Pancreas (tissue), 10 donors: ENCODE measurements around the gene RRP36. TPM values are rescaled to one million over a fixed set of nuclear protein-coding genes. Genes with fewer than 3 reads are reported as not detected.

ENCODE experiments used
- ATAC-seq, 4 donors: fragments of 200-7000 bp; cut with Tn5 transposase; one replicate each; pipeline versions ENCODE4 v1.8.0 to v1.9.1; 2020; ENCODE audit warnings: mild to moderate bottlenecking in 4 of 4, moderate library complexity in 4 of 4
- DNase-seq, 6 donors: peaks; one replicate each; pipeline ENCODE4 v3.0.0-alpha.2; 2020
- FAIRE-seq: peaks from 2 replicates; lab custom pipeline; 2012; peaks lifted over from hg19 to GRCh38; lab: Jason Lieb, UNC
- H3K27ac ChIP-seq, 4 donors: fragments of 200-600 bp; sonication (generic); 1 replicate in 3 of 4; 2 replicates in 1 of 4; pipeline versions ENCODE4 v1.5.0 to v1.8.0; 2020
- H3K27me3 ChIP-seq, 4 donors: fragments of 200-600 bp; one replicate each; pipeline ENCODE4 v1.8.0; 2021
- H3K36me3 ChIP-seq, 3 donors: fragments of 200-600 bp; sonication (generic) in 1 of 3; one replicate each; pipeline versions ENCODE4 v1.5.0 to v1.8.0; 2020 to 2021
- H3K4me1 ChIP-seq, 3 donors: fragments of 200-600 bp; one replicate each; pipeline ENCODE4 v1.8.0; 2021
- H3K4me3 ChIP-seq, 4 donors: fragments of 200-600 bp; sonication (generic) in 2 of 4; one replicate each; pipeline versions ENCODE4 v1.5.0 to v1.8.0; 2020 to 2021
- H3K9me3 ChIP-seq, 4 donors: fragments of 200-600 bp; one replicate each; pipeline ENCODE4 v1.8.0; 2021
- WGBS, 2 donors: extraction: QIAGEN DNeasy Blood & Tissue Kit; methylation state at CpG; one replicate each; pipeline ENCODE4 v1.1.7; 2013; 5-methylcytosine and 5-hydroxymethylcytosine counted together
- intact Hi-C, 3 donors: fragments of 100-400 bp; cut with DNase I; formaldehyde crosslinking; loops; one replicate each; pipeline versions ENCODE4 v1.11.1 to v1.14.2; 2022
- polyA plus RNA-seq, 2 donors: library from polyadenylated mRNA; stranded (reverse); fragments of 200-250 nt; gene quantifications; one replicate each; pipeline ENCODE4 v1.2.3, GENCODE V29; 2013
- total RNA-seq, 6 donors: library from RNA; stranded (reverse); fragmentation: NEBNext Ultra II Directional in 4 of 6; extraction: Animal tissue kit (Norgen Biotek cat#: 25700) in 4 of 6; gene quantifications; one replicate each; pipeline versions ENCODE4 v1.2.1 to v1.2.4, GENCODE V29; 2021 to 2023
- TF ChIP-seq, protein P1 (sequence below), 4 donors: fragments of 200-600 bp; sonication (generic) in 3 of 4; IDR thresholded peaks; one replicate each; pipeline versions ENCODE4 v1.5.0 to v1.8.0; 2021; ENCODE audit warnings: antibody characterized with exemption in 4 of 4
- donor health status: healthy with polysubstance abuse.
- donor health status: DM: no; HTN: no; CAD: no; lungs with moderate emphysema.
- donor health status: DM: no; HTN: no; CAD: no.
- donor health status: control.
- donor health status: control.
- donor health status: Bipolar disorder and iron deficiency.
- donor health status: DM: yes; HTN: yes; CAD: no.
- donor health status: DM: no; HTN: no; CAD: no.
- donor health status: DM: no; HTN: no; CAD: no.
- donor health status: DM: yes; HTN: yes; CAD: no.

Gene RRP36
- total and polyA plus RNA-seq, 8 donors: 13.2 to 32.9 (median 22.3) TPM

DNA sequence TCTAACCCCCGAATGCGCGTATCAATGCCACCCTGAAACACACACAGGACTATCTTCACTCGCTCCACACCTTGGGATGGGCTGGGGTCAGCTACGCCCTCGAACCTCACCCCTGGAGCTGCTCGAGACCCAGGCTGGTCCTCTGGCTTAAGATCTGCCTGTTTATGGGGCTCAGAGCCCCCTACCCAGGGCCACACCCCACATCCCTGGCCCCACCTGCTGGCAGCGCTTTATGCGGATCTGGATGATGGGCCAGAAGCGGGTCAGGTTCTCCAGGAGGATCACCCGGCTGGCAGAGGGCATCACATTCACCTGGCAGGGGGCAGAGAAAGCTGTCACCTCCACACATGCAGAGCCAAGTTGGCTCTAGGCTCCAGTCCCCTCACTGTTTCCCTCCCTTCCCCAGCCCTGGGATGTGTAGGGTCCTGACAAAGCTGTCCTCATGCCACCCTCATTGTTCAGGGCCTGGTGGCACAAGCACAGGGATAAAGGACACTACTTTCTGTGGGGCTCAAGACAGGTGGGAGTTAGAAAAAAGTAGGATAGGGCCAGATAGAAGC, 24.0 kb downstream of the RRP36 start:
- TF ChIP-seq, protein P1, sequence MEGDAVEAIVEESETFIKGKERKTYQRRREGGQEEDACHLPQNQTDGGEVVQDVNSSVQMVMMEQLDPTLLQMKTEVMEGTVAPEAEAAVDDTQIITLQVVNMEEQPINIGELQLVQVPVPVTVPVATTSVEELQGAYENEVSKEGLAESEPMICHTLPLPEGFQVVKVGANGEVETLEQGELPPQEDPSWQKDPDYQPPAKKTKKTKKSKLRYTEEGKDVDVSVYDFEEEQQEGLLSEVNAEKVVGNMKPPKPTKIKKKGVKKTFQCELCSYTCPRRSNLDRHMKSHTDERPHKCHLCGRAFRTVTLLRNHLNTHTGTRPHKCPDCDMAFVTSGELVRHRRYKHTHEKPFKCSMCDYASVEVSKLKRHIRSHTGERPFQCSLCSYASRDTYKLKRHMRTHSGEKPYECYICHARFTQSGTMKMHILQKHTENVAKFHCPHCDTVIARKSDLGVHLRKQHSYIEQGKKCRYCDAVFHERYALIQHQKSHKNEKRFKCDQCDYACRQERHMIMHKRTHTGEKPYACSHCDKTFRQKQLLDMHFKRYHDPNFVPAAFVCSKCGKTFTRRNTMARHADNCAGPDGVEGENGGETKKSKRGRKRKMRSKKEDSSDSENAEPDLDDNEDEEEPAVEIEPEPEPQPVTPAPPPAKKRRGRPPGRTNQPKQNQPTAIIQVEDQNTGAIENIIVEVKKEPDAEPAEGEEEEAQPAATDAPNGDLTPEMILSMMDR (IDR thresholded peaks at IDR 0.05): no peak
- FAIRE-seq: no peak
- no peak overlapping the region for H3K27ac ChIP-seq
- 92 to 94% methylated on average over 11 of the region's 11 CpGs for WGBS, 2 donors
- no peaks in the 10 kb centered on the region for H3K27me3 ChIP-seq
- no peak for DNase-seq
- no peak for ATAC-seq
- no peak overlapping the region for H3K4me3 ChIP-seq
- H3K4me1 ChIP-seq: no peaks in the 10 kb centered on the region
- H3K36me3 ChIP-seq: peaks cover 0 to 41% (median 3%) of the 10 kb centered on the region in 3 donors
- no peaks in the 10 kb centered on the region for H3K9me3 ChIP-seq
- intact Hi-C loops: no loop called here

DNA sequence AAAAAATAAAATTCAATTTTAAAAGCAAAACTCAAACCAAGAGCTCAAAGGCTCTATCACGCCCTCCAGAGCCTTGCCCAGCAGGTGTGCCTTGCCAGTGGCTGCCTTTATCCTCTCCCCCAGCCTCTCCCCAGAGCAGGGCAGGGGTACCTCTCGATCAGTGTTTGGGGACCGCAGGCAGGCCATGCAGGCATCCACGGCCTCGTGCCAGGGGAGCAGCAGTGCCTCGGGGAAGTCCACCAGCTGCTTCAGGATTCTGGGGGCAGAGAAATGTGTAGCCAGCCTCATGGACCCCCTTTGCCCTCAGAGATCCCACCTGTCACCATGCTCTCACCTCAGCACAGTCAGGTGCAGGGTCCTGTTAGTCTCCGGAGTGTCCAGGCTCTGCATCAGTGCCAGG, 26.6 kb downstream of the RRP36 start:
- H3K4me1 ChIP-seq: peaks cover 0 to 7% (median 4%) of the 10 kb centered on the region in 3 donors
- intact Hi-C loops: no loop called here
- peaks cover 0 to 34% (median 3%) of the 10 kb centered on the region in 3 donors for H3K36me3 ChIP-seq

DNA sequence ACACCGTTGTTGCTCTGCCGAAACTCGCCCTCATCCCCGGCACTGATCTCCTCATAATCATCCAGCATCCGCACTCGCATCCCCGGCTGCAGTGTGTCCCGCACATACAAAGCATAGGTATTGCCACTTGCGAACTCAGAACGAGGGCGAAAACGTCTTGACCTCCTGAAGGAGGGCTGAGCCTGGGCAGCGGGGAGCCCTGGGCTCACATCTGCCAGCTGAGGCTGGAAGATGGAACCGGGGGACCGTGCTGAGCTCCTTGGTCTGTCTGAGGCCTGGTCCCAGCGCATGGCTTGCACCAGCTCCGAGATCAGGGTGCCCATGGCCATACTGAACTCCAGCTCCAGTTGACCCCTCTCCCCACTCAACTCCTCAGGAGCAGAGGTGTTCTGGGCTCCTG, 29.6 kb downstream of the RRP36 start:
- Histone ChIP-seq H3K36me3 (peaks cover 0 to 34% (median 0%) of the 10 kb centered on the region in 3 donors), H3K4me1 (peaks cover 0 to 12% (median 4%) of the 10 kb centered on the region in 3 donors), H3K4me3 (no peak overlapping the region), H3K9me3 (no peaks in the 10 kb centered on the region), H3K27ac (no peak overlapping the region), H3K27me3 (no peaks in the 10 kb centered on the region)
- no peak for FAIRE-seq
- TF ChIP-seq, protein P1 (IDR thresholded peaks at IDR 0.05): no peak
- intact Hi-C loops: no loop called here
- no peak for DNase-seq
- WGBS, 2 donors: 92 to 94% methylated on average over 17 of the region's 17 CpGs
- no peak for ATAC-seq

More for the DNA sequence above, 26.6 kb downstream of the RRP36 start:
- TF ChIP-seq, protein P1 (IDR thresholded peaks at IDR 0.05): no peak
- H3K27ac ChIP-seq: no peak overlapping the region
- no peaks in the 10 kb centered on the region for H3K9me3 ChIP-seq
- no peak overlapping the region for H3K4me3 ChIP-seq
- no peak for FAIRE-seq
- no peak for DNase-seq
- ATAC-seq: no peak
- 88 to 93% methylated on average over 7 of the region's 7 CpGs for WGBS, 2 donors
- H3K27me3 ChIP-seq: no peaks in the 10 kb centered on the region

DNA sequence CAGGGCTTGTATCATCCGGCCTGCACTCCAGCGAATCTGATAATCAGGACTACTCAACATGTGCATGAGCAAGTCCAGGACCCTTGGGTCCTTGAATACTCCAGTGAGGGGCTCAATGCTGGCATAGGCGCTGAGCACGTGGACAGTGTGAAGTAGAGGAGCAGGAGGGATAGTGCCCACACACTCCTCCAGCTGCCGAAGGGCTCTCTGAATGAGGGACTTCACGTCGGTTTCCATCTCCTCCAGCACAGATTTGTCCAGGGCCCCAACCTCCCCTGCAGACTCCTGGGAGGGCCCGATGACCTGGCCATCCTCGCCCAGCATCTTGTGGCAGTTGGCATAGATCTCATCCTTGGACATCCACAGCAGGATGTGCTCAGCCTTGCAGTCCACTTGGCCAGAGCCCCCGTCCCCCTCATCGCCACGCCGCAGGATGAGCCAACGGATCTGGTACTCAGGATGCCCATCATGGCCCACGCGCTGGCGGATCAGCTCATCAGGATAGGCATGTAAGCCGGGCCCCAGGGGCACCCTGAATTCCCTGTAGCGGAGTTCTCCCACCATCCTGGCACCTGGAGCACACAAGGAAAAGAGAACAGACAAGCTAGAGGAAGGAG, 30.9 kb downstream of the RRP36 start:
- H3K36me3 ChIP-seq: peaks cover 0 to 24% (median 0%) of the 10 kb centered on the region in 3 donors
- 76 to 85% methylated on average over 19 of the region's 19 CpGs for WGBS, 2 donors

More for the DNA sequence above, 30.9 kb downstream of the RRP36 start:
- intact Hi-C loops: no loop called here
- Histone ChIP-seq H3K4me1 (peaks cover 0 to 12% (median 4%) of the 10 kb centered on the region in 3 donors), H3K9me3 (no peaks in the 10 kb centered on the region), H3K27me3 (no peaks in the 10 kb centered on the region), H3K4me3 (peak overlapping the region in 3 of 4 donors; percentile 46 to 87 (median 76)), H3K27ac (peak overlapping the region in 2 of 4 donors; percentile 77 to 92)
- ATAC-seq: no peak
- DNase-seq: peak in 1 of 6 donors; percentile 33
- FAIRE-seq: no peak
- TF ChIP-seq, protein P1 (IDR thresholded peaks at IDR 0.05): no peak
